Measurements from ENCODE around the gene PDZD8.
"Not testable (repeated sequence)": the region's sequence is repeated elsewhere in the genome, so short reads cannot be mapped to it uniquely, and the experiment has no call there.

The PDZD8 gene

DNA sequence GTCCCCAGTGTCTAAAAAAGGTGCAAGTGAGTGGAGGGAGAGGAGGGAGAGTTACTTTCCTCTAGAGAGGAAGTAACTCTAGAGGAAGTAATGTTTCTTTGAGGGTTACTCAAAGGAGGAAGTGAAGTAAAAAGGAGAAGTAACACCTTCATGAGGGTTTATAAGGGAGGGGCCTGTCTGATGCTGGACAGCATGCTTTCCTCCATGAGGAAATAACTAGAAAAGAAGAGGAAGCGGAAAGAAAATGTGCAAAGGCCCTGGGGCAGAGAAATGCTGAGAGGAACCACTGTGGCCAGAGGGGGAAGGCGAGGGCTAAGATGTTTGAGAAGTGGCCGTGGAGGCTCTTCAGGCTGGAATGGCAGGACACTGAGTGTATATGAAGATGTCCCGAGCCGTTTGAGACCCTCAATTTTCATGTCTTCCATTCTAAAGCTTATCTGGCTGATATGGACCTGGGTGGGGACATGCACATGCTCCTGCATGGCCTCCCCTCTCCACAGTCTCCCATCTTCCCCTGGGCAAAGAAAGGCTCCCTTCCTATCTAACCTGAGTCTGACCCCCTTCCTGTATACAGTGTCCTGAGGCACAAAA, 137.7 kb downstream of the PDZD8 start:
- in situ Hi-C loops (cut with MboI; ENCODE audit: low sequenced_read_pairs): no loop called here

DNA sequence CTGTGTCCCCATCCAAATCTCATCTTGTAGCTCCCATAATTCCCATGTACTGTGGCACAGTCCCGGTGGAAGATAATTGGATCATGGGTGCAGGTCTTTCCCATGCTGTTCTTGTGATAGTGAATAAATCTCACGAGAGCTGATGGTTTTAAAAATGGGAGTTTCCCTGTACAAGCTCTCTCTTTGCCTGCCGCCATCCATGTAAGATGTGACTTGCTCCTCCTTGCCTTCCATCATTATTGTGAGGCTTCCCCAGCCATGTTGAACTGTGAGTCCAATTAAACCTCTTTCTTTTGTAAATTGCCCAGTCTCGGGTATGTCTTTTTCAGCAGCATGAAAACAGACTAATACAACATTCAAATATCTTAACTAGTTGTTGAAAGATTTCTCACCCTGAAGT, 145.1 kb downstream of the PDZD8 start:
- in situ Hi-C loops (cut with MboI; ENCODE audit: low sequenced_read_pairs): not testable (repeated sequence)

DNA sequence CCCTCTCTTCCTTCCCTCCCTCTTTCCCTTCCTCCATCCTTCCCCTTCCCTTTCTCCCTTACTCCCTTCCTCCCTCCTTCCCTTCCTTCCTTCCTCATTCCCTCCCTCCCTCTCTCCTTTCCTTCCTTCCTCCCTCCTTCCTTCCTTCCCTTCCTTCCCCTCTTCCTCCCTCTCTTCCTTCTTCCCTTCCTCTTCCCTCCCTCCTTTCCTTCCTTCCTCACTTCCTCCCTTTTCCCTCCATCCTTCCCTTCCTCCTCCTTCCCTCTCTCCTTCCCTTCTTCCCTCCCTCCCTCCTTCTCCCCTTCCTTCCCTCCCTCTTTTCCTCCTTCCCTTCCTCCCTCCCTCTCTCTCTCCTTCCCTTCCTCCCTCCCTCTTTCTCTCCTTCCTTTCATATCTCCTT, 147.0 kb downstream of the PDZD8 start:
- in situ Hi-C loops (cut with MboI; ENCODE audit: low sequenced_read_pairs): no loop called here
